Pancreas (tissue), 10 donors: ENCODE data around the gene IFI6. TPM values are rescaled to one million over a fixed set of nuclear protein-coding genes. Genes with fewer than 3 reads are reported as not detected.

Experiments used
- ATAC-seq, 4 donors: fragments of 200-7000 bp; cut with Tn5 transposase; one replicate each; pipeline versions ENCODE4 v1.8.0 to v1.9.1; 2020; ENCODE audit warnings: mild to moderate bottlenecking in 4 of 4, moderate library complexity in 4 of 4
- DNase-seq, 6 donors: peaks; one replicate each; pipeline ENCODE4 v3.0.0-alpha.2; 2020
- FAIRE-seq: peaks from 2 replicates; lab custom pipeline; 2012; peaks lifted over from hg19 to GRCh38; lab: Jason Lieb, UNC
- H3K27ac ChIP-seq, 4 donors: fragments of 200-600 bp; sonication (generic); 1 replicate in 3 of 4; 2 replicates in 1 of 4; pipeline versions ENCODE4 v1.5.0 to v1.8.0; 2020
- H3K27me3 ChIP-seq, 4 donors: fragments of 200-600 bp; one replicate each; pipeline ENCODE4 v1.8.0; 2021
- H3K36me3 ChIP-seq, 3 donors: fragments of 200-600 bp; sonication (generic) in 1 of 3; one replicate each; pipeline versions ENCODE4 v1.5.0 to v1.8.0; 2020 to 2021
- H3K4me1 ChIP-seq, 3 donors: fragments of 200-600 bp; one replicate each; pipeline ENCODE4 v1.8.0; 2021
- H3K4me3 ChIP-seq, 4 donors: fragments of 200-600 bp; sonication (generic) in 2 of 4; one replicate each; pipeline versions ENCODE4 v1.5.0 to v1.8.0; 2020 to 2021
- H3K9me3 ChIP-seq, 4 donors: fragments of 200-600 bp; one replicate each; pipeline ENCODE4 v1.8.0; 2021
- CTCF ChIP-seq, 4 donors: fragments of 200-600 bp; sonication (generic) in 3 of 4; IDR thresholded peaks; one replicate each; pipeline versions ENCODE4 v1.5.0 to v1.8.0; 2021; ENCODE audit warnings: antibody characterized with exemption in 4 of 4
- WGBS, 2 donors: extraction: QIAGEN DNeasy Blood & Tissue Kit; methylation state at CpG; one replicate each; pipeline ENCODE4 v1.1.7; 2013; 5-methylcytosine and 5-hydroxymethylcytosine counted together
- intact Hi-C, 3 donors: fragments of 100-400 bp; cut with DNase I; formaldehyde crosslinking; loops; one replicate each; pipeline versions ENCODE4 v1.11.1 to v1.14.2; 2022
- polyA plus RNA-seq, 2 donors: library from polyadenylated mRNA; stranded (reverse); fragments of 200-250 nt; gene quantifications; one replicate each; pipeline ENCODE4 v1.2.3, GENCODE V29; 2013
- total RNA-seq, 6 donors: library from RNA; stranded (reverse); fragmentation: NEBNext Ultra II Directional in 4 of 6; extraction: Animal tissue kit (Norgen Biotek cat#: 25700) in 4 of 6; gene quantifications; one replicate each; pipeline versions ENCODE4 v1.2.1 to v1.2.4, GENCODE V29; 2021 to 2023
- donor health status: healthy with polysubstance abuse.
- donor health status: DM: no; HTN: no; CAD: no; lungs with moderate emphysema.
- donor health status: DM: no; HTN: no; CAD: no.
- donor health status: control.
- donor health status: control.
- donor health status: Bipolar disorder and iron deficiency.
- donor health status: DM: yes; HTN: yes; CAD: no.
- donor health status: DM: no; HTN: no; CAD: no.
- donor health status: DM: no; HTN: no; CAD: no.
- donor health status: DM: yes; HTN: yes; CAD: no.

Gene IFI6
- total and polyA plus RNA-seq, 8 donors: 7.8 to 186 (median 38.4) TPM

GRCh38 chr1:27713869-27714513 lies 42.0 kb upstream of the IFI6 start:
- ATAC-seq (no peak), DNase-seq (no peak), FAIRE-seq (no peak)
- WGBS, 2 donors: 59 to 67% methylated on average over 3 of the region's 3 CpGs
- Histone ChIP-seq H3K27me3 (no peaks in the 10 kb centered on the region), H3K4me3 (no peak overlapping the region), H3K36me3 (no peaks in the 10 kb centered on the region), H3K4me1 (peaks cover 0 to 5% (median 0%) of the 10 kb centered on the region in 3 donors), H3K9me3 (no peaks in the 10 kb centered on the region), H3K27ac (no peak overlapping the region)
- intact Hi-C loops: no loop called here
- TF ChIP-seq CTCF (IDR thresholded peaks at IDR 0.05): no peak

GRCh38 chr1:27713139-27713725 lies 41.2 kb upstream of the IFI6 start:
- Histone ChIP-seq H3K27ac (no peak overlapping the region), H3K36me3 (no peaks in the 10 kb centered on the region), H3K4me3 (no peak overlapping the region), H3K27me3 (no peaks in the 10 kb centered on the region), H3K9me3 (no peaks in the 10 kb centered on the region), H3K4me1 (peaks cover 0 to 5% (median 0%) of the 10 kb centered on the region in 3 donors)
- 53 to 56% methylated on average over 3 of the region's 3 CpGs for WGBS, 2 donors
- intact Hi-C loops: no loop called here
- TF ChIP-seq CTCF (IDR thresholded peaks at IDR 0.05): no peak
- DNase-seq (no peak), FAIRE-seq (no peak), ATAC-seq (no peak)

GRCh38 chr1:27710574-27710973 lies 38.6 kb upstream of the IFI6 start:
- no peak for DNase-seq
- peaks cover 0 to 2% (median 0%) of the 10 kb centered on the region in 3 donors for H3K4me1 ChIP-seq
- intact Hi-C loops: no loop called here
- H3K36me3 ChIP-seq: no peaks in the 10 kb centered on the region
- no peak for ATAC-seq
- no peak for FAIRE-seq
- no peak overlapping the region for H3K4me3 ChIP-seq
- no peaks in the 10 kb centered on the region for H3K9me3 ChIP-seq
- H3K27ac ChIP-seq: no peak overlapping the region
- no peak for TF ChIP-seq CTCF (IDR thresholded peaks at IDR 0.05)
- H3K27me3 ChIP-seq: no peaks in the 10 kb centered on the region
- WGBS, 2 donors: 100% methylated on average over 2 of the region's 2 CpGs

GRCh38 chr1:27705545-27705944 lies 33.6 kb upstream of the IFI6 start:
- no peaks in the 10 kb centered on the region for H3K36me3 ChIP-seq
- DNase-seq: no peak
- intact Hi-C loops: no loop called here

More at GRCh38 chr1:27705545-27705944, 33.6 kb upstream of the IFI6 start:
- Histone ChIP-seq H3K9me3 (no peaks in the 10 kb centered on the region), H3K4me1 (no peaks in the 10 kb centered on the region), H3K4me3 (no peak overlapping the region), H3K27me3 (no peaks in the 10 kb centered on the region), H3K27ac (no peak overlapping the region)
- FAIRE-seq: no peak
- ATAC-seq: no peak
- TF ChIP-seq CTCF (IDR thresholded peaks at IDR 0.05): no peak
- 68 to 71% methylated on average over 2 of the region's 2 CpGs for WGBS, 2 donors
